Fibroblast of skin of scalp (primary cell): Measurements from ENCODE around the gene SPAST. TPM values are rescaled to one million over a fixed set of nuclear protein-coding genes. Genes with fewer than 3 reads are reported as not detected.
"Not testable (repeated sequence)": the region's sequence is repeated elsewhere in the genome, so short reads cannot be mapped to it uniquely, and the experiment has no call there.

ENCODE experiments used
- DNase-seq: peaks from one replicate; pipeline ENCODE4 v3.0.0-alpha.2; 2013
- polyA plus RNA-seq, 2 experiments: library from polyadenylated mRNA; unstranded; fragments of 120-200 nt; gene quantifications; one replicate each; pipeline ENCODE4 v1.2.1, GENCODE V29; 2013; ENCODE audit not compliant: insufficient read length in 2 of 2

Gene SPAST, protein sequence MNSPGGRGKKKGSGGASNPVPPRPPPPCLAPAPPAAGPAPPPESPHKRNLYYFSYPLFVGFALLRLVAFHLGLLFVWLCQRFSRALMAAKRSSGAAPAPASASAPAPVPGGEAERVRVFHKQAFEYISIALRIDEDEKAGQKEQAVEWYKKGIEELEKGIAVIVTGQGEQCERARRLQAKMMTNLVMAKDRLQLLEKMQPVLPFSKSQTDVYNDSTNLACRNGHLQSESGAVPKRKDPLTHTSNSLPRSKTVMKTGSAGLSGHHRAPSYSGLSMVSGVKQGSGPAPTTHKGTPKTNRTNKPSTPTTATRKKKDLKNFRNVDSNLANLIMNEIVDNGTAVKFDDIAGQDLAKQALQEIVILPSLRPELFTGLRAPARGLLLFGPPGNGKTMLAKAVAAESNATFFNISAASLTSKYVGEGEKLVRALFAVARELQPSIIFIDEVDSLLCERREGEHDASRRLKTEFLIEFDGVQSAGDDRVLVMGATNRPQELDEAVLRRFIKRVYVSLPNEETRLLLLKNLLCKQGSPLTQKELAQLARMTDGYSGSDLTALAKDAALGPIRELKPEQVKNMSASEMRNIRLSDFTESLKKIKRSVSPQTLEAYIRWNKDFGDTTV
- 11.3 TPM for polyA plus RNA-seq (2013, experiment 1 of 2; ENCODE audit: insufficient read length)
- polyA plus RNA-seq (2013, experiment 2 of 2; ENCODE audit: insufficient read length) = 12.9 TPM

DNA sequence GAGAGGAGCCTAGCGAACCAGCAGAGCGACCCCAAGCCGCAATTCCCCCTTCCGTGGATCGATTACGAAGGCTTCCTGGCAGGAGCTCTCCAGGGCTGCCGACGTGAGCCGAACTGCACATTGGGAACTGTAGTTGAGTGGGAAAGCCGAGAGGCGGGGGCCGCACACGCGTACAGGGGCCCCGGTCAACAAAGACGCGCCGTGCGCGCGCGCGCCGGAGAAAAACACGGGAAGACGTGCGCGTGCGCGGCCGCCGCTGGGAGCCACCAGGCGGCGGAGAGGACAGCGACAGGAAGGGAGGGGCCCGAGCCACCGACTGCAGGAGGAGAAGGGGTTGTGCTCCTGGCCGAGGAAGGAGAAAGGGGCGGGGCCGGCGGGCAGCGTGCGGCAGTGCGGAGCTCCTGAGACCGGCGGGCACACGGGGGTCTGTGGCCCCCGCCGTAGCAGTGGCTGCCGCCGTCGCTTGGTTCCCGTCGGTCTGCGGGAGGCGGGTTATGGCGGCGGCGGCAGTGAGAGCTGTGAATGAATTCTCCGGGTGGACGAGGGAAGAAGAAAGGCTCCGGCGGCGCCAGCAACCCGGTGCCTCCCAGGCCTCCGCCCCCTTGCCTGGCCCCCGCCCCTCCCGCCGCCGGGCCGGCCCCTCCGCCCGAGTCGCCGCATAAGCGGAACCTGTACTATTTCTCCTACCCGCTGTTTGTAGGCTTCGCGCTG is at the start of gene SPAST:
SPAST (plus strand) TSS at position 247 of the 711 bp plus-strand sequence; CDS start at position 523, 276 bp downstream.
- DNase-seq = peak; percentile 97

DNA sequence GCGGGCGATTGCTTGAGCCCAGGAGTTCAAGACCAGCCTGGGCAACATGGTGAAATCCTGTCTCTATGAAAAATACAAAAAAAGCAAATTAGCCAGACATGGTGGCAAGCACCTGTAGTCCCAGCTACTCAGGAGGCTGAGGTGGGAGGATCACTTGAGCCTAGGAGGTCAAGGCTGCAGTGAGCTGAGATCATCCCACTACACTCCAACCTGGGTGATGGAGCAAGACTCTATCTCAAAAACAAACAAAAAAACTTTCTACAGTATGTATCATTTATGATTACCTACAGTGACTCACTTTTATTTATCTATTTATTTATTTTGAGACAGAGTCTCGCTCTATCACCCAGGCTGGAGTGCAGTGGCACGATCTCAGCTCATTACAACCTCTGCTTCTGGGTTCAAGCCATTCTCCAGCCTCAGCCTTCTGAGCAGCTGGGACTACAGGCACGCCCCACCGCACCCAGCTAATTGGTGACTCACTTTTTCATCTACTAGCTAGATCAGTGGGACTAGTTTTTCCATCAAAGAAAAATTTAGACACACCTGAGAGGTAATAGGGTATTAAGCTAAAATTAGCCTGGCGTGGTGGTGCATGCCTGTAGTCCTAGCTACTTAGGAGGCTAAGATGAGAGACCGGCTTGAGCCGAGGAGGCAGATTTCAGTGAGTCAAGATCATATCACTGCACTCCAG is 44.4 kb upstream of the SPAST start:
- not testable (repeated sequence) for DNase-seq

DNA sequence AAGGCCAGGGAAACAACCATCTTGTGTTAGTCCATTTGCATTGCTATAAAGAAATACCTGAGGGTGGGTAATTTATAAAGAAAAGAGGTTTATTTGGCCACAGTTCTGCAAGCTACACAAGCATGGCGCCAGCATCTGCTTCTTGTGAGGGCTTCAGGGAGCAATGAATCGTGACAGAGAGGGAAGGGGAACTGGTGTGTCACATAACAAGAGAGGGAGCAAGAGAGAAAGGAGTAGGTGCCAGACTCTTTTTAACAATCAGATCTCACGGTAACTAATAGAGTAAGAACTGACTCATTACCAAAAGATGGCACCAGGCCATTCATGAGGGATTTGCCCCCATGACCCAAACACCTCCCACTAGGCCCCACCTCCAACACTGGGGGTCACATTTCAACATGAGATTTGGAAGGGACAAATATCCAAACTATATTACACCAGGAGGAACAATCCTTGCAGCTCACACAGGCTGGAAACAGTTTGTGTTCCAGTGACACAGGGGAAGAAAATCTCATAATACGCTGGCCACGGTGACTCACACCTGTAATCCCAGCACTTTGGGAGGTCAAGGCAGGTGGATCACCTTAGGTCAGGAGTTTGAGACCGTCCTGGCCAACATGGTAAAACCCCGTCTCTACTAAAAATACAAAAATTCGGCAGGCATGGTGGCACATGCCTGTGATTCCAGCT is 29.0 kb upstream of the SPAST start:
- DNase-seq = not testable (repeated sequence)

DNA sequence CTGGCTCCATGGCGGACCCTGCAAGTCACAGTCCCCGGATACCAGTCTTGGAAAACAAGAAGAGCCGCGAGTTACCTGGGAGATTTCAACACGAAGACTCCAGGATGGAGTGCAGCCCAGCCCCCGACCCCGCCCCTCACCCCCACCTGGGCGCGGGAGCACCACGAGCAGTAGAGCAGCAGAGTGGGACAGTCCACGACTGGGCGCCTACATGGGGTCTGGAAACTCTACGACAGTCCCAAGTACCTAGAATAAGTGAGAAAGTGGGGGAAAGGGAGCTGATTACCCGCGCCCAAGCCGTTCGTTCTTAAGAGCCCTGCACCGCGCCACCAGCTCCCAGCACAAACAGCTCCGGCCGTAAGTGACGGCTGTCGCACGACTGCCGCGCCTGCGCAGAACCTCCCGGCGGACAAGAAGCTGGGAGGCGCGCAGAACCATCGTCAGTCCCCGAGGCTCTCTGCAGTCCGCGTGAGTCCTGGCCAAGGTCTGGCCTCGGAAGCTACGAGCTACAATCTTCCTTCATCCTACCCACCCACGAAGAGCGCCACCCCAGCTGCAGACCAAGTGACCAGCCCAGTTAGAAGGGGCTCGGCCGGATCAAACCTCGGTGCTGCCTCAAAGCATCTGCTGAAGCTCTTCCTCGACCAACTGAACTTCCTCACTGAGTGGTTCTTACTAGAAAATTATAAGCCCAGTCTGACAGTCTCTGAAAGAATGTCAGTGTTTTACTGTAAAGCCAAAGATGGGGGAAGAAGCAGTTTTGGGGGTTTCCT is 23.7 kb upstream of the SPAST start, which contains the start of gene DPY30:
DPY30 (minus strand) TSS at position 359 of the 773 bp plus-strand sequence; CDS start at position 10, 349 bp downstream.
- DNase-seq = peak; percentile 92

DNA sequence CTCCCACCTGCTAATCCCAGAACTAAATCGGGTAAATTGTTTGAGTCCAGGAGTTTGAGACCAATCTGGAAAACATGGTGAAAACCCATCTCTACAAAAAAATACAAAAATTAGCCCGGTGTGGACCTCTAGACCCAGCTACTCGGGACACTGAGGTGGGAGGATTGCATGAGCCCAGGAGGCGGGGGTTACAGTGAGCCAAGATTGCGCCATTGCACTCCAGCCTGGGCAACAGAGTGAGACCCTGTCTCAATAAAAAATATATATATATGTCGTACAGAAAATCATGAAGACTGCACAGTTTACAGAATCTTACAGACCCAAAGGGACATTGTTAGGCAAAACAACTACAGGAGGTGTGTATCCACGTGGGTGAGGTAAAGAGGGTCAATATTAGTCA is 19.8 kb upstream of the SPAST start:
- no peak for DNase-seq

DNA sequence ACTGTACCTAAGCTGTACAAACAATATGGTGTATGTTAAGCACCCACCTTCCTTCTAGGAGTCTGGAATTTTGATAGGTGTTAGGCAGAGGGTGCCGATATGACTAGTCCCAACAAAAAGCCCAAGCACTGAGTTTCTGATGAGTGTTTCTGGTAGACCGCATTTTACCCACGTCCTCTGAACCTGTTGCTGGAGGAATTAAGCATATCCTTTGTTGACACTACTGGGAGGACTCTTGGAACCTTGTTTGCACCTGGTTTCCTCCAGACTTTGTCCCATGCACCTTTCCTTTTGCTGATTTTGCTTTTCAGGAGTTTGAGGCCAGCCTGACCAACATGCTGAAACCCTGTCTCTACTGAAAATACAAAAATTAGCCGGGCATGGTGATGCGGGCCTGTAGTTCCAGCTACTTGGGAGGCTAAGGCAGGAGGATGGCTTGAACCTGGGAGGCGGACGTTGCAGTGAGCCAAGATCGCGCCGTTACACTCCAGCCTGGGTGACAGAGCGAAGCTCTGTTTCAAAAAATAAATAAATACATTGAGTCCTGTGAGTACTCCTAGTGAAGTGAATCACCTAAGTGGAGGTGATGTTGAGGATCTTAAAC is 11.4 kb upstream of the SPAST start:
- DNase-seq = no peak

DNA sequence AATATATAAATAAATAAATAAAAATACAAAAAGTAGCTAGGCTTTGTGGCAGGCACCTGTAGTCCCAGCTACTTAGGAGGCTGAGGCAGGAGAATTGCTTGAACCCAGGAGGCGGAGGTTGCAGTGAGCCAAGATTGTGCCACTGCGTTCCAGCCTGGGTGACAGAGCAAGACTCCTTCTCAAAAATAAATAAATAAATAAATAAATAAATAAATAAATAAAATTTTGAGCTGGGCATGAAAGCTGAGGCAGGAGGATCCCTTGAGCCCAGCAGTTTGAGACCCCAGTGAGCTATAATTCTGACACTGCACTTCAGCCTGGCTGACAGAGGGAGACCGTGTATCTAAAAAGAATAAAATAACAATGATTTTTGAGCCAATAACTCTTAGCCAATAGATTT is 8.8 kb upstream of the SPAST start:
- not testable (repeated sequence) for DNase-seq

DNA sequence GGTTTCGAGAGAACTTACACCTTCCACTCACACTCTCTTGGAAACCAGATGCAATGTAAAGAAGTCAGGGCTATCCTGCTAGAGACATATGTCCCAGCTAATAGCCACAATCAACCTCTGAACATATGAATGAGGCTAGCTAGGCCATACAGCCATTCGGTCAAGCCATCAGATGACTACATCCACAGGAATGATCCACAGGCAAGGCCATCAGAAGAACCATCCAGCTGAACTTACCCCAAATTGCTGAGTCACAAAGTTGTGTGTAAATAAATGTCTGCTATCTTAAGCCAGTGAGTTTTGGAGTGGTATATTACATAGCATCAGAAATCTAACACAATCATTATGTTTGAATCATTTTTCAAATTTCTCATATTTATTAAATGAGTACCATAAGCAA is 5.2 kb upstream of the SPAST start:
- DNase-seq = peak; percentile 9

DNA sequence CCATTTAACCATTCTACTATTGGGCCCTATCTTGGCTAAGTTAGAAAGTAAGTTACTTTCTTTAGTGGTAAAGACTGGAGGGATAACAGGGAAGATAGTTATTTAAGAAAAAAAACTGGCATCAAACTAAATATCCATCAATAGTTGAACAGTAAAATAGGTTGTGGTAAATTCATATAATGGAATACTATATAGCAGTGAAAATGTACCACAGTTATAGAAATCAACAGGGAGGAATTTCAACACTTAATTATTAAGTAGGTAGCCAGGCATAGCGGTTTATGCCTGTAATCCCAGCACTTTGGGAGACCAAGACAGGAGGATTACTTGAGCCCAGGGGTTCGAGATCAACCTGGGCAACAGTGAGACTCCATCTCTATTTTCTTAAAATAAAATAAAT is 3.1 kb upstream of the SPAST start:
- DNase-seq = no peak

DNA sequence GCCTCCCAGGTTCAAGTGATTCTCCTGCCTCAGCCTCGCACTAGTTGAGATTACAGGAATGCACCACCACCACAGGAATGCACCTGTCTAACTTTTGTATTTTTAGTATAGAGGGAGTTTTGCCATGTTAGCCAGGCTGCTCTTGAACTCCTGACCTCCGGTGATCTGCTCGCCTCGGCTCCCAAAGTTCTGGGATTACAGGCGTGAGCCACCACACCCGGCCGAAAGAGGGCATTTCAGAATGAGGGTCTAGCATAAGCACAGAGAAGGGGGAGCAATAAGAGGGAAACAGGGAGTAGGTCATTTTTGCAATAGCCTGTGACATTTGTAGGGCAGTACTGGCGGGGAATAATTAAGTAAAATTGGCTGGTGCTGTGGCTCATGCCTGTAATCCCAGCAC is 1.9 kb upstream of the SPAST start:
- no peak for DNase-seq

DNA sequence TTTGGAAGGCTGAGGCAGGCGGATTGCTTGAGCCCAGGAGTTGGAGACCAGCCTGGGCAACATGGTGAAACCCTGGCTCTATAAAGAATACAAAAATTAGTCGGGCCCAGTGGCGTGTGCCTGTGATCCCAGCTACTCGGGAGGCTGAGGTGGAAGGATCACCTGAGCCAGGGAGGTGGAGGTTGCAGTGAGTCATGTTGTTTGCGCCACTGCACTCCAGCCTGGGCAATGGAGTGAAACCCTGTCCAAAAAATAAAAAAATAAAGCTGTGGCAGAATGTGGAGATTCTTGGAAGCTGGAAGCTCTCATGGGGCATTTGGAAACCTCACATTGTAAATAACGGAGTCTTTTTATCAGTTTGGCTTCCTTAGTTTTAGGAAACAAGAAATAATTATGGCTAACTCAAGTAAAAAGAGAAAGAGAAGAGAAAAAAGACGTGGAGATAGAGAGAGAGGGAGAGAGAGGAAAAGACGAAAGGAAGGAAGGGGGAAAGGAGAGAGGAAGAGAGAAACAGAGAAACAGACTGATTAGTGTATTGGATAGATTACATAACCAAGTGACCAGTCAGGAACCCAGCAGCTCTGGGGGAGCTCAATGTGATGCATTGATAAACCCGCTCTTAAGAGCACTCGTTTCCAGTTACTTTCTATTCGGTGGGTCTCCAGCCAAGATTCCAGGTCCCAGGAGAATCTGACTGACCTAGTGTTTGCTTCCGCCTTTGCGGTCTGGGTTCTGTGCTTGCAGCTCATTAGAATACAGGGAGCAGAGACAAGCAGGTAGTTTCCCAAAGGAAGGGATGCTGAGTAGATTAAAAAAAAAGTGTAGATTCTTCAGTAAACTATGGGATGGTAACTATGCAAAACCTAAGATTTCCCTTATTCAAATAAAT is 1.1 kb upstream of the SPAST start:
- peak; percentile 33 for DNase-seq

DNA sequence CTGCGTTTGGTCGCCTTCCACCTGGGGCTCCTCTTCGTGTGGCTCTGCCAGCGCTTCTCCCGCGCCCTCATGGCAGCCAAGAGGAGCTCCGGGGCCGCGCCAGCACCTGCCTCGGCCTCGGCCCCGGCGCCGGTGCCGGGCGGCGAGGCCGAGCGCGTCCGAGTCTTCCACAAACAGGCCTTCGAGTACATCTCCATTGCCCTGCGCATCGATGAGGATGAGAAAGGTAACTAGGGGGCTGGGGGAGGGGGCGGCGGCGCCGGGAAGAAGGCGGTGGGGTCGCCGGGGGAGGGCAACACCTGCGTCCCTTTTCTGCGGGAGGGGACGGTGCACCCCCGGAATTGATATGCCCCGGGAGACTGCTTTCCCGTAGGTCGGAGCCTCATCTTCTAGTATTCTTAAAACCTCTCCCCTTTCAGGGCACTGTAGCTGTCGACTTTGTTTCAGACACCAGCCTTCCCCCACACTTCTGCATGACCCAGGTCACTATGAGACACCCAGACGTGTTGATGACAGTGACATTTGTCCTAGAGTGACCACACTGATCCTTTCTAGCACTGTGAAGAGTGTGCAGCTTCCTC is 755 bp downstream of the SPAST start:
- DNase-seq = no peak

DNA sequence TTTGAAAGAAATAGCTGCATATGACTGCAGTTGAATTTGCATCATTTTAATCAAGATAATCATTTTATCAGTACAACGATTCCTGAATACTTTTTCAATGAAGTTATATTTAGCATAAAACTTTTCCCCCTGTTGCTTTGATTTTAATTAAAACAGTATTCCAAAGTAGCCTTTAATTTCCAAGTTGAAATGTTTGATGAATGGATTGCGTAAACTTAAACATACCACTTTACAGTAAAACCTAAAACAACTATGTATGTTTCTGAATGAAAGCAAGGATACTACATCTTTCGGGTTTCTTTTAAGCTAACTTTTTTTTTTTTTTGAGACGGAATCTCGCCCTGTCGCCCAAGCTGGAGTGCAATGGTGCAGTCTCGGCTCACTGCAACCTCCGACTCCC is 1.4 kb downstream of the SPAST start:
- no peak for DNase-seq

DNA sequence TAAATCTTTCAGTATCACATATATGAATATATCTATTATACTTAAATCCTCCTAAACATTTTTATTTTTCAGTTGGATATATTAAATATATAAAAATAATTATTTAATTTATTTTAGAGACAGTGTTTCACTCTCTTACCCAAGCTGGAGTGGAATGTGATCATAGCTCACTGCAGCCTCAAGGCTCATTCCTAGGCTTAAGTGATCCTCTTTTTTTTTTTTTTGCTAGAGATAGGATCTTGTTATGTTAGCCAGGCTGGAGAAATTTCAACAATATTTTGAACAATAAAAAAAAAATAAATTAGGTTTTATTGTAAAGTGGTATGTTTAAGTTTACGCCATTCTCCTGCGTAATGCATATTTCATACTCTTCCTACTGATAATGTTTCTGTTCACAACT is 4.2 kb downstream of the SPAST start:
- DNase-seq = no peak

DNA sequence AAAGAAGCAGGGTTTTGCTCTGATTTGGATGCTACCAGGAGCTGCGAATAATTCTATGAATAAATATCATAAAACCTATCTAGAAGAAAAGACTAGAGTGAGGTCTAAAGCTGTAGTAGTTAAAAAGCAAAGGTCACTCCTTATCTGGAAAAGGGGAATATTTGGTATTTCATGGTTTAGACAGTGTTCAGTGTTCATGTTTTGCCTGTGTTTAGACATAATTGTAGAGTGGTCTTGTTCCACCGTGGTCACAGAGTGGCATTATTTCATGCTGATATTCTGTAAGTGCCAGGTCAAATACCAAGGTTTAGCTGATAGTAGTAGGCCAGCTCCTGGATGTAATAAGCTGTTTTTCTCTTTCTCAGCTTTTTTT is 10.8 kb downstream of the SPAST start:
- DNase-seq = no peak

DNA sequence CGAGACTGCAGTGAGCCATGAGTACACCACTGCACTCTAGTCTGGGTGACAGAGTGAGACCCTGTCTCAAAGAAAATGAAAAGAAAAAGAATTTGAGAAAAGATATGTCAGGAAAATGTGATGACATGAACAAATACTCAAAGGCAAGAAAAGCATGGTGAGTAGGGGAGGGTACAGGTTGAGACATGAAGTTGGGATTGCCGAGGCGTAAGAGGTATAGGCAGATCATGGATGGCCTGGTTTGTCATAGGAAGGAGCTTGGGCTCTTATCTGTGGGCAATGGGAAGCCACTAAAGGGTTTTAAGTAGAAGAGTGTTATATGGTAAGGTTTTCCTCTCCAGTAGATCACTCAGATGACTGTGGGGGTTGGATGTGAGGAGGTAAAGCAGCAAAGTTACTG is 32.3 kb downstream of the SPAST start:
- DNase-seq = no peak

DNA sequence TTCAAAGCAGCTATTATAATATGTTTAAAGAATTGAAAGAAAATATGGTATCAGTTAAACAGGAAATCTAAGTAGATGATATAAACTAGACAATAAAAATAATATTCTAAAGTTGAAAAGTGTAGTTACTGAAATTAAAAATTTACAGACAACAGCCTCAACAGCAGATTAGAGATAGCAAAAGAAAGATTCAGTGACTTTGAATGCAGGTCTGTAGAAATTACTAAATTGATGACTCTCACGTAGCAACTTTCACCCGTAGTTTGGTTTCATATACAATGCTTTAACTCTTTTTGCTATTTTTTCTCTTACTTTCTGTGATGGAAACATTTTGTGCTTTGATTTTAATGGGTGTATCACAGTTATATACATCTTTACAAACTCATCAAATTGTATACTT is 44.8 kb downstream of the SPAST start:
- DNase-seq = no peak

DNA sequence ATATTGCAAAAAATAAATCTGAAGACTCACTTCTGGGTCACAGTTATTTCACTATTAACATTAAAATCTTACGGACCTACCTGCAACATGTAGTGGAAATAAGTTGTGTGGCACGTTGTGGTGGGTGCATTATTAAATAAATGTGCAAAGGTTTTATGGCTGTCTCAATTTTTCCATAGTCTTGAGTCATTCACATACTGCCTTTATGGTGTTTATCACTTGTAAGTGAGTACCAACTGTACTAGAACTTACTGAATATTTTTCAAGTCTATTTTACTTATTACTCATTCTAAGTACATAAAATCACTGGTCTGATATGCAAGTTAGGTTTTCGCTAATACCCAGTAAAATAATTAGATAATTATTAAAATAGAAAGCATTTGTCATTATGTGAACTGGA is 54.7 kb downstream of the SPAST start:
- no peak for DNase-seq

DNA sequence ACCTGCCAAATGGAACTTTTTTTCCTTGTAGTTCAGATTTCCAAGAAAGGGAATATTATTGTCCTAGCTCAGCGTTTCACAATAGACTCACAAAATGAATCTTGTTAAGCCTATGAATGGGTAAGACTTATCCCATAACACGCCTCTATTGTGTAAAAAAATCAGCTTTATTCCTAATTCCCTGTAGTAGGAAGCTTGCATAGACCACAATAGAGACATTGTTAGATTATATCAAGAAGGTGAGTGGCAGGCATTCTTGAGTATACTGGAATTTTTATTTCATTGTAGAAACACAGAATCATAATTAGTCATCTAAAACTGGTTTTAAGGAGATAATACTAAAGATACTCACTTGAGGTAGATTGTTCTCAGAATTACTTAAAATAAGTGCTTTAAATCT is 55.8 kb downstream of the SPAST start:
- no peak for DNase-seq
